ENCODE results near the gene ABO.
"Not testable (repeated sequence)": the region's sequence is repeated elsewhere in the genome, so short reads cannot be mapped to it uniquely, and the experiment has no call there.

The ABO gene

DNA sequence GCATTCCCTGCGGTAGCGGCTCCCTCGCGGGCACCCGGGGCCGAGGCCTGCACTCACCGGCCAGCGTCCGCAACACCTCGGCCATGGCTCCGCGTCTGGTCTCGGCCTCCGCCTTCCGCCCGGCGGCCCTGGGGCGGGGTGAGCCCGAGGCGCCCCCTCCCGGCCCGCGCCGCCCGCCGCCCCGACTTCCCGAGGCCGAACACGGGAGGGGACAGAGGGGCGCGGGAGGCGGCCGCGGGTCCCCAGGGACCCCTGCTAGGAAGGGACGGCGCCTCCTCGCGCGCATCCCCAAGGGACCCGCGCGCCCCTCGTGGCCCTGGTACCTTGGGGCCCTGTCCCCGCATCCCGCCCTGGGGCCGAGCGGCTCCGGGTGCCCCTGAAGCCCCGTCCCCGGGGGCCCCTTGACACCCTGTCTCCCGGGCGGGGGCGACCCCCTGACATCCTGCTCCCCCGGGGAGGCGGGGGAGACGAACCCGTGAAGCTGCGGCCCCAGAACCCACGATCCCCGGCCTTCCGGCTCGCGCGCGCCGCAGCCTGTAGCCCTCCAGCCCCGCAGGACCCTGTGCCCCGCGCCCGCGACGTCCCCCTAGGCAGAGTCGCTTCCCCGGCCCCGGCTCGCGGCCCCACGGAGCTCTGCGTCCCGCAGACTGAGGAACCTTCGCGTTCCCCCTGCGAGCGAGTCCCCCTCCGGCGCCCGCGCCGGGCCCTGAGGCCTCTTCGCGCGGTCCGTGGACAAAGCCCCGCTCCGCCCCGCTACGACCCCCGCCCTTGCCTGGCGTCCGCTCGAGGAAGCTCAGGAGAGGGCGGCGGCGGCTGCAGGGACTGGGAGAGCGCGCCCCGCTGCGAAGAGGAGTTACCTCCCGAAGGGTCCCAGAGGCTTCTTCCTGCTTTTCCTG lies at the start of gene ABO:
Gene ABO (minus strand): TSS at position 97 of the 896 bp plus-strand sequence.
- DNase-seq: peak; percentile 29

DNA sequence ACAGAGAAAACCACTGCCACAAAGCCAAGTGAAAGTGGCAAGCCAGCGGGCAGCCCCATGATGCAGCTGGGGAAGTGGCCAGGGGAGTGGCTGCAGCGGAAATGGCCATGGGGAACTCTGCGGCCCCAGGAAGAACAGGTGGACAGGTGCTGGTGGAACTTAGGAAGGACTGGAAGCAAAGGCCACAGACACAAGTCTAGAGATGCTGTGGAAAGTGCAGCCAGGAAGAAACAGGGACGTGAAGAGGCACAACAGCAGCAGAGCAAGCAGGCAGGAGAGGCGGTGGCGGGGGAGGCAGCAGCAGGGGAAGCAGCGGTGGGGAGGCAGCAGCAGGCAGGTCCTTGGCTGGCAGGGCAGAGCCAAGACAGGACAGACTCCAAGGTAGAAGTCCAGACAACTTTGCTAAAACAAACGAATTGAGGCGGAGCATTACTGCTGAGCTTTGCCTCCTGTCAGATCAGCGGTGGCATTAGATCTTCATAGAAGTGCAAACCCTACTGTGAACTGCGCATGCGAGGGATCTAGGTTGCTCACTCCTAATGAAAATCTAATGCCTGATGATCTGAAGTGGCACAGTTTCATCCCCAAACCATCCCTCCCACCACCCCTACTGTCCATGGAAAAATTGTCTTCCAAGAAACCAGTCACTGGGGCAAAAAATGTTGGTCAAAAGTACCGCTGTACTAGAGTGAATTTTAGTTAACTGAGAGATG lies 49.1 kb upstream of the ABO start:
- DNase-seq: no peak

DNA sequence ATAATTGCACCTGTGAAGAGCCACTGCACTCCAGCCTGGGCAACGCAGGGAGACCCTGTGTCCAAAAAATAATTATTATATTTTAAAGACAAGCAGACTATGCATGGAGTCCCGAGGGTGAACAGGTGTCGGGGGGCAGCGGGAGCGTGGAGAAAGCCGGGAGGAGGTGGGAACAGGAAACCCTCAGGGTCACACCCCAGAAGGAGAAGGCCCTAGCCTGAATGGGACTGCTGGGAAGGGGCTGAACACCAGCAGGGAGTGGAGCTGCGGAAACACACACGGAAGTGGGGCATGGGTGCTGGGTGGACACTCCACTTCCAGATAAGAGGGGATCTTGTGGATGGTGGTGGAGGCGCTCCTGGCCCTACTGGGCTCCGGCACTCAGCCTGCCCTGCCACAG lies 48.2 kb upstream of the ABO start:
- DNase-seq: no peak

DNA sequence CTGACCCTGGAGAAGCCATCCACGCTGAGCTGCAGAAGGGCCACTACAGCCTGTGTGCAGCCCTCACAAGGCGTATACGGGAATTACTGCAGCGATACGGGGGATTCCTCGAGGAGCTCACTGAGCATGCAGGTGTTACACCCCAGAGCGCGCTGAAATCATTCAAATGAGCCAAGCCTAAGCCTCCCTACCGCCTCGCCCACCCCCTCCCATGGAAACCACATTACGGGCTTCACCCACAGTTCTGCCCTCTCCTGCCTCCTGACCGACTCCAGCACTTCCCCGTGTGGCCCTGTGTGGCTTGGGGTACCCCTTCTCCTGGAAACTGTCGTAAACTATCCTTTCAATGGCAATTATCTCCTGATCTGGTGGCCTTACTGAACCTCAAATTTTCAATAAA lies 47.7 kb upstream of the ABO start:
- DNase-seq: no peak

DNA sequence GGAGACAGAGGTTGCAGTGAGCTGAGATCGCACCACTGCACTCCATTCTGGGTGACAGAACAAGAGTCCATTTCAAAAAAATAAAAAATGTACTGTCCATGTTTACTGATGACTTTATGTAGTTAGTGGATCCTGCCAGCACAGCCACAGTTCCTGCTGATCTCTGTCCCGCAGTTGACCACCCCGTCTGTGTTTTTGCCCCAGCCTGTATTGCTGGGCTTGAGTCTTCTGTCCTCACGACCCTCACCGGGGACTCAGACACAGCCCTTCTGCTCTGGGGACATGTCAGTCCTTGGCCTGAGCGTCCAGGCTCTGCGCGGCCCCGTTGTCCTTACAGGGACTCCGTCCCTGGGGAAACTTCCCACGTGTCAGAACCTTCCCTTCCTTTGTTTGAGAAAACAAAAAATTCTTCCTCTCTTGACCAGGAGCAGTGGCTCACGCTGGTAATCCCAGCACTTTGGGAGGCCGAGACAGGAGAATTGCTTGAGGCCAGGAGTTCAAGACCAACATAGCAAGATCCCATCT lies 46.5 kb upstream of the ABO start:
- DNase-seq: no peak

DNA sequence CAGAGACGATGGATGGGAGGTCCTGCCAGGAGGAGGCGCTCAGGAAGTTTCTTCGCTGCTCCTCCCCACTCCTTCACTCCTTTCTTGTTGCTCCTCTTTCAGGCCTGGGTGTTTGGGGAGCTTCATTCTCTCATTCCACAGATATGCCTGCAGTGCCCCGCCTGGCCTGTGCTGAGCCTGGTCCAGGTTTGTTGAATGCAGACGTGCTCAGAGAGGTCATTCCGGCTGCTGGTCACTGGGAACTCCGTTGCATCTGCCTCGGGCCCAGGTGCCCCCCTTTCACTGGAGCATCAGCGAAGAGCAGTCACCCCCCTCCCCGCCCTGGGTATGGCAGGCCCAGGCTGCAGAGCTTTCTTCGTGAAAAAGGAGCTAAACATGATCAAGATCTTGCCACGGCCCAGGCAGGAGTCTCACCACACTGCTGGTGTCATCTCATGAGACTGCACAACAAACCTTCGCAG lies 45.5 kb upstream of the ABO start:
- no peak for DNase-seq

DNA sequence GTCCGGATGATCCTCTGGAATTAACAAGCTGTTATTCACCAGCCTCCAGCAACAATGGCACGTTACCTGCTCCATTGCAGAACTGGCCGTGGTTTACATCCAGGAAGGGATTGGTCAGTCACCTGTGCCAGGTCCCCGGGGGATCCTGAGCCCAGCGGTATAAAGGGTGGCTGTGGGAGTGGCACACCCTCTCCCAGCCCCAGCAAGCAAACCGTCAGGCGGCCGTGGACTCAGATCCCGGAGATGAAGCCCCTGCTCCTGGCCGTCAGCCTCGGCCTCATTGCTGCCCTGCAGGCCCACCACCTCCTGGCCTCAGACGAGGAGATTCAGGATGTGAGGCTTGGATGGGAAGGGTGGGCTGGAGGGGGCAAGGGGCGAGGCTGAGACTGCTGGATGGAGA lies 42.5 kb upstream of the ABO start:
- not testable (repeated sequence) for DNase-seq

DNA sequence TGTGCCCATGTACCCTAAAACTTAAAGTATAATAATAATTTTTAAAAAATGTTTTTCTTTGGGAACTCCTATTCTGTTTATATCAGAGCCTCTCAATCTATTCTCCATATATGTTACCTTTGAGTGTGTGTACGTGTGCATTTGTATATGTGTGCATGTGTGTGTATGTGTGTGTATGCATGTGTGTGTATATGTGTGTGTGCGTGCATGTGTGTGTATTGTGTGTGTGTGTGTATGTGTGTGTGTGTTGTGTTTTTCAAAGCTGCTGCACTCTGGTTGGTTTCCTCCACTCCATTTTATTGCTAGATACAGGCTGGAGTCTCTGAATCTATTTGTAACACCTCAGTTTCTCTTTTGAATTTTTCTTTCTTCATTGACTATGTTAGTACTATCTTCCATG lies 41.0 kb upstream of the ABO start:
- no peak for DNase-seq

DNA sequence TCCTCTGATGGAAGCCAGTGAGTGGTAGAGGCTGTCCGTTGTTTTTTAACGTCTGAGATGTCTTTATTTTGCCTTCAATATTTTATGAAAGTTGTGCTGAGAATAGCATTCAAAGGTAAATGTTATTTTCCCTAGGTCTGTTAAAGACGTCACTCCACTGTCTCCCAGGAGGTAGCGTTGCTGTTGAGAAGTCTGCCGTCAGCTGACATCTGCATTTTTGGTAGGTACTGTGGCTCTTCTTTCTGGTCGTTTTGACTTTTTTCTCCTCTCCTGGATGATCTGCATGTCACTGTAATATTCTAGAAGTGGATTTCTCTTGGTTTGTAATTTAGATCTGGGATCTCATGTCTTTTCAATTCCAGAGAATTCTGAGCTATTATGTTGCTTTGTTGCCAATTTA lies 34.6 kb upstream of the ABO start:
- DNase-seq: peak; percentile 10

DNA sequence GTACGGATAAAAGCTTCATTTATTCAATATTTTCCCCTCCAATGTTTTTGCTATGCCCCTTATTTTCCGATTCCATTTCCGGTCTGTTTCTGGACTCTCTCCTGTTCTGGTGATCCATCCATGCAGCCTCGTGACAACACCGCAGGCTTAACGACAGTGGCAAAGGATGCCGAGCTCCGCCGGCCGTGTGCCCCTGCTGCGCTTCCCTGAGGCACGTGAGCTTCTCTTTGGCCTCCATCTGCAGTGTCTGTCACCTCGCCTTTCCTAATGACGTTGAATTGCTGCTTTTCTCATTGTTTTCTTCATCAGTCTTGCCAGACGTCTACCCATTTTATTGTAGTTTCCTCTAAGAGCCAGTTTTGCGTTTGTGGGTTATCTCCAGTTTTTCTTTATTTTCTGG lies 32.3 kb upstream of the ABO start:
- DNase-seq: no peak

DNA sequence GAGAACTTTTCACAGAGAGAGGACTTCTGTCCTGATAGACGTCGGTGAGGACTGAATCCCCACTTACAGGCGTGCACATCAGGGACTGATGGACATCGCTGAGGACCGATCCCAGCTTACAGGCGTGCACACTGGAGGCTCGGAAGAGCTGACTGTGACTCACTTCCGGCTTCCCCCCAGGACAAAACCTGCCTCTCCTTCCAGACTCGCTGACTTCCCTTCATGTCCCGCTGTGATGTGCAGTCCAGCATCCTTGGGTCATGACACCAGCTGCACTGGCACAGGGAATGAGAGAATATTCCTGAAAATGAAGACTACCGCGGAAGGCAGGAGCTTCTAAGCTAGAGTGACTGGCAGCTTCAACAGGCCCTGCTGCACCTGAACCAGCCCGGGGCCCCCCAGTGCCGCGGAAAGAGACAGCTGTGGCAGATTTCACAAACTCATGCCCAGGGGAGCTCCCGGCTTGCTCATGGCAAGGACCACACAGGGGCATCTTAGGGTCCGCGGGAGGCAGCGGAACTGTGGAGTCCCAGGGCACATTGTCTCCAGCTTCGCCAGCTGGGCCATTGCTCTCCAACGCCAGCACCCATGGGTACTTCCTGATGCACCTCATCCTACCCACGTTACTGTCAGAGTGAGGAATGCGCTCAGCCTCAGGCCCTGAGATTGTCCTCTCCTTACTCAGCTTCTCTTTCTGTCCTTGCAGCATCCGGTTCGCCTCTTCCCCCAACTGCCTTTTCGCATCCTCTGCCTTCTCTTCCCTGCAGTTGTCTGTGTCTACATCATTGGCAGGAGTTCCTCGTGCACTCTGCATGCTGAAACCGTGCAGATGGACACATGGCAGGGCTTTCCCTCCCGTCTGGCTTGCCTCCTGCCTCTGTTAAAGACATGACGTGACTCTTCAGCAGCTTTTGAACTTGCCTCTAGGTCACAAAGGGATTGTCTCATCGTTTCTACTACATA lies 31.5 kb upstream of the ABO start:
- no peak for DNase-seq

DNA sequence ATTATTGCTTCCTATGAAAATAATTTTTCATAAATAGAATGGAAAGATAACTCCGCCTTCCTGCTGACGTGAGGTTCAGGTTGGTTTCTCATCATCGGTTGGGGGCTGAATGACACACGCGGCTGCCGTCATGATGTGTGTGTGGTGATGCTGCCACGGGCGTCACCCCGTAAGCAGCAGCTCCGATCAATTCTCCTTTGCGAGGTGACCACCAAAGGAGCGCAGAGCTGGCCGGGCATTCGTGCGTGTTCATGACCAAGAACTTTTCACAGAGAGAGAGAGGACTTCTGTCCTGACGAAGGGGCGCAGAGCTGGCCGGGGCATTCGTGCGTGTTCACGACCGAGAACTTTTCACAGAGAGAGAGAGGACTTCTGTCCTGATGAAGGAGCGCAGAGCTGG lies 30.7 kb upstream of the ABO start:
- DNase-seq: no peak

DNA sequence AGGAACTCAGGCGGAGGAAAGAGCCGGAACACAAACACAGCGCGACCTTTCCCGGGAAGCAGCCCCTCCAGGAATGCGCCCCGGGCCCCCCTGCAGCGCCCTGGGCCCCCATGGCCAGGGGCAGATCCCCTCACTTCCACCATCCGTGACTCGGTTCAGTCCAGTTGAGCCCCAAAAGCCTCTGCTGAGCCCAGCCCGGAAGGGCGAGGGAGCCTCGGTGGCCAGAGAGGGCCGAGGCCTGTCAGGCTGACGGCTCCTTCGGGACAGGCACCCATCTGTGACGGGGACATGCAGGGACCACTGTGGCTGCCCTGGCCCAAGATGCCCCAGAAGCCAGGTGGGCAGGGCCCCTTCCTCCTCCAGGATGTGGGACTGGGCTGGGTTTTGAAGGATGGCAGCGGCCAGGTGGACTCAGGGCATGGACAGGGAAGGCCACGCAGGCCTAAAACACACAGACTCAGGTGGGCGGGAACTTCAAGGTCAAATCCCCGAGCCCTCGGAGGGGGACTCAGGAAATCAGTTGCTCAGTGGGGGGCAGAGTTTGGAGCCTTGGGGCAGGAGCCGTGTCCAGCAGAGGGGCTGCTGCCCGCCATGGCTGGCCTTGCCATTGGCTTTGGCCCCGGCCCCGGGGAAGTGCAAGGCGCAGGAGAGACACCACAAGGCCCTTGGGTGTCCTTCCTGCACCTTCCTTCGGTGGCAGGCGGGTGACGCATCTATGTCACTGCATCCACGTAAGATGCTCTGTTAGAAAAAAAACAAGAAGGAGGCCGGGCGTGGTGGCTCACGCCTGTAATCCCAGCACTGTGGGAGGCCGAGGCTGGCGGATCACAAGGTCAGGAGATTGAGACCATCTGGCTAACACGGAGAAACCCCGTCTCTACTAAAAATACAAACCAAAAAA lies 29.7 kb upstream of the ABO start:
- no peak for DNase-seq

DNA sequence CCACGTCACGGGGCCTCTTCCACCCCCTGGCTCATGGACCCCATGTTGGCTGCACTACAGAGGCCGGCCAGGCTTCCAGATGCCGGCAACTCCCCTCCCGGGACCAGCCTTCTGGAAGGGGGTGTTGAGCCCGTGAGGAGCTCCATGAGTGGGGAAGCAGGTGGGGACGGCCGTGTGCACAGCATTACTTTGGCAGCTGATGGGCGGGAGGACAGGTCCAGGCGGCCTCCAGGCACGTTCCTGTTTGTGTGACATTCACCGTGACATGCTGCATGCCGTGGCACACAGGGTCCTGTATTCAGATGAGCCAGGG lies 29.1 kb upstream of the ABO start:
- DNase-seq: no peak

DNA sequence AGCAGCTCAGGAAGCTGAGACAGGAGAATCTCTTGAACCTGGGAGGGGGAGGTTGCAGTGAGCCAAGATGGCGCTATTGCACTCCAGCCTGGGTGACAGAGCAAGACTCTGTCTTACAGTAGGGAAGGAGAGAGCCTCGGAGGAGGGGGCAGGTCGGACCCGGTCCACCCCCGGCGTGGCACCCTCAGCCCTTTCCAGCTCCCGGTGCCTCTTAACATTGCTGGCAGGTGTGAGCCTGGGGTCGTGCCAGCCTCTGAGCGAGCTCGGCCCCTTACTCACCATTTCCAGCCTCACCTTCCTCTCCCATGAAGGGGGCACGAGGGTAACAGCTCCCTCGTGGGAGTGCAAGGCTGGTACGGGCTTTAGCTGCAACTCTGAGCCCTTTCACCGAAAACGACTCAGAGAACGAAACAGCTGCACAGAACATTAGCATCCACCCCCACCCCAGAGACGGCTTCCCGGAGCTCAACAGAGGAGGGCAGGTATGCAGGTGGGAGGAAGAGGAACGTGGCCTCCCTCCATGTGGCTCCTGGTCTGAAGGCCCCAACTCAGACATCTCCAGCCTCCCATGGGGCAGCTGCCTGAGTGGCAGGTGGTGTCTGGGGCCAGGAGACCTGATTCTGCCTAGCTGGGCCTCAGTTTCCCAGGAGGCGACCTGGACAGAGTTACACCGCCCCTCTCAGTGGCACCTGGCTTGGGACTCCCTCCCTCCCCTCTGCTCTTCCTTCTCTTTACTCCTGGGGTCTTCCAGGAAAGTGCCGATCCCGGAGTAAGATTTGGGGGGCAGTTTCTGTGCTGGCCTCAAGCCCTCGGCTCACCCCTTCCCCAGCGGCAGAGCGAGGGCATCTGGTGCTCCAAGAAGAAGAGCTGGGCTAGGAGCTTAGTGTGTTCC lies 28.5 kb upstream of the ABO start:
- DNase-seq: no peak

DNA sequence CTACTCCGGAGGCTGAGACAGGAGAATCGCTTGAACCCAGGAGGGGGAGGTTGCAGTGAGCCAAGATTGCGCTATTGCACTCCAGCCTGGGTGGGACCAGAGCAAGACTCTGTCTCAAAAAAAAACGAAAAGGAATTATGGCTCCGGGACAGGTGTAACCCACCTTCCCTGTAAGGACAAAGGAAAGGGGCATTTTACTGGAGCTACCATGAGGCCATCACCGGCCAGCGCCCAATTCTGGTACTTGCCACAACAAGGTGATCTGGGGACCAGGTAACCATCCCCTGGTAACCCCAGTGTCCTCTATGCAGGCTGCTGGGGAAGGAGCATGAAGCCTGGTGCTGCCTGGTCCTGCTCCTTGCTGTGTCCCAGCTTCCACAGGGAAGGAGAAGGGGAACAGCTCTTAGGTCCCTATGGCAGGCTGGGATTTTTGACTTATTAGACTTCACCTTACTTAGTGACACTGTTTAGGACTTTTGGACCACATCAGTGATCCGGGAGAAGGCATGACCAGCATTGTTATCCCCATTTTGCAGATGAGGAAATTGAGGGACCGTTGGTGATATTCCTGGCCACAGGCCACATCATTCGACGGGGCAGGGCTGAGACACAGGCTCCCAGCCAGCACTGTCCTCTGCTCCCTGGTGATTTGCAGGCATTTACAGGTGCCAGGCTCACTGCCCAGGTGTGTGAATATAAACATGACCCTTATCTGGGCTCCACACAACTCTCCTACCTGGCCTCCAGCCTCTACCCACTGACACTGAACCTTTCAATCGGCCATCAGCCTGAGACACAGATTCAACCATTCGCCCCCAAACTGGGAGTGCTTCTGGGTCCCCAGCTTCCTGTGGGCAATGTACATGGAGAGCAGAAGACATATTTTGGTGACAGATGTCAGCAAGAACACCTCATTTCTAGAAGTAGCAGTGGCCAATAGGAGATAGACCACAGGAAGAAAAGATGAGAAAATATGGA lies 26.5 kb upstream of the ABO start:
- no peak for DNase-seq

DNA sequence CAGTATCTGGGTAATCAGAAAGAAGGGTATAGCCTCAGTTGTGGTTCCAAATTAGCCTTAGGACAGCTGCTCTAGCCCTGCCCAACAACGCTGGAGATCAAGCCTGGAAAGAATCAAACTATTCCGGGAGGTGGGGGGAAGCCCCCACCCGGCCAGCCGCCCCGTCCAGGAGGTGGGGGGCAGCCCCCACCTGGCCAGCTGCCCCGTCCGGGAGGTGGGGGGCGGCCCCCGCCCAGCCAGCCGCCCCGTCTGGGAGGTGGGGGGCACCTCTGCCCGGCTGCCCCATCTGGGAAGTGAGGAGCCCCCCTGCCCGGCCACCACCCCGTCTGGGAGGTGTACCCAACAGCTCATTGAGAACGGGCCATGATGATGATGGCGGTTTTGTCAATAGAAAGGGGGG lies 25.0 kb upstream of the ABO start:
- DNase-seq: not testable (repeated sequence)

DNA sequence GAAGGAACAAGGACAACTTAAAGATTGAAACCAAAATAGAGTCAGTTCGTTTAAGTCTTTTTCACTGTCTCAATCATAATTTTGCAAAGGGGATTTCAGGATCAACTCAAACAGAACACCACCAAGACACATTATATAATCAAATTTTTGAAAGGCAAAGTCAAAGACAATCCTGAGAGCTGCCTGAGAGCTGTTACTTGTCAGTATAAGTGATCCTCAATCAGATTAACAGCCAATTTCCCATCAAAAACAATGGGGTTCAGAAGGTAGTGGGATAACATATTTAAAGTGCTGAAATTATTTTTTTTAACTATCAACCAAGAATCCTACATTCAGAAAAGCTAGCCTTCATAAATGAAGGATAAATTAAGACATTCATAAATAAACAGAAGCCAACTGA lies 19.3 kb upstream of the ABO start:
- no peak for DNase-seq

DNA sequence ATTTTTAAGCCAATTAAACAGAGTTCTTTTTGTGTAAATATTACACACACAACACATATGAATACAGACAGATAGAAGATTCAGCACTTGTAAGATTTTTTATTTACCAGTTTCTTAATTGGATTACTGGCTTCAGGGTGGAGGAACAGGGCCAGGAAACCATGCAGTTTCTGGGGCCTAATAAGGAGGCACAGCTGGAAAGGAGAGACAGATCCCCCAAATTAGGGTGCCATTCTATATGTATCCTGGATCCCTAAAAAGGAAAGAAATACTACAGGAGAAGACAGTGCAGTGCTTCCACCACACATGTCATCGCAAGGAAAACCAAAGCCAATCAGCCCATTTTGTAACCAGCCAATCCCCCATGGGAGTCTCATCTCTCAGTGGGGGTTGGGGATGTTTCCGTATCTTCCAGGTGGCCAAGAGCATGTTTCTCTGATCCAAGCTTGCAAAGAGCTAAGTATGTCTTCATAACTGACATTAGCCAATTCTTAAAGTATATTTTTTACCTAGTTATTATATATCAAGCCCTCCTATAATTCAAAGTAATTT lies 15.8 kb upstream of the ABO start:
- DNase-seq: no peak

Data from NCI-H146 (cell line).